ENCODE results near the gene SLC43A3.

Gene SLC43A3

DNA sequence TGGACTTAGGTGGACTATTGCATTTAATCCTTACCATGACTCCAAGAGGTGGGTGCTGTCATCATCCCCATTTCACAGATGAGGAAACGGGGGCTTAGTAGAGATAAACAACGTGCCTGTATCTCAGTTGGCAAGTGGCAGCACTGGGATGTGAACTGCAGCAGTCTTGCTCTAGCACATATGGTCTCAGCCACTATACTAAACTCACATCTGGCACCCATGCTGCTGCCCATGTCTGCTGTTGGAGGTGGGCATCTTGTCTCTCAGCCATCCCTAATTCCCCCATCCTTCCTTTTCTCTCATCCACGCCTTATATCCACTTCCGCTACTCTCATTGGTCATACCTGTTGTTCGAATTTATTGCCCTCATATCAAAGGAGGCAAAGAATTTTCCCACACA lies 49.8 kb downstream of the SLC43A3 start:
- CTCF ChIA-PET, result interaction anchor here (1.4 to 1.5 kb wide), 2 partner anchors 16 to 31 kb away, joined by 3 read pairs; no protein-coding TSS in a partner anchor
- POLR2A ChIA-PET, result no interaction called here
- TF ChIP-seq, protein P1, sequence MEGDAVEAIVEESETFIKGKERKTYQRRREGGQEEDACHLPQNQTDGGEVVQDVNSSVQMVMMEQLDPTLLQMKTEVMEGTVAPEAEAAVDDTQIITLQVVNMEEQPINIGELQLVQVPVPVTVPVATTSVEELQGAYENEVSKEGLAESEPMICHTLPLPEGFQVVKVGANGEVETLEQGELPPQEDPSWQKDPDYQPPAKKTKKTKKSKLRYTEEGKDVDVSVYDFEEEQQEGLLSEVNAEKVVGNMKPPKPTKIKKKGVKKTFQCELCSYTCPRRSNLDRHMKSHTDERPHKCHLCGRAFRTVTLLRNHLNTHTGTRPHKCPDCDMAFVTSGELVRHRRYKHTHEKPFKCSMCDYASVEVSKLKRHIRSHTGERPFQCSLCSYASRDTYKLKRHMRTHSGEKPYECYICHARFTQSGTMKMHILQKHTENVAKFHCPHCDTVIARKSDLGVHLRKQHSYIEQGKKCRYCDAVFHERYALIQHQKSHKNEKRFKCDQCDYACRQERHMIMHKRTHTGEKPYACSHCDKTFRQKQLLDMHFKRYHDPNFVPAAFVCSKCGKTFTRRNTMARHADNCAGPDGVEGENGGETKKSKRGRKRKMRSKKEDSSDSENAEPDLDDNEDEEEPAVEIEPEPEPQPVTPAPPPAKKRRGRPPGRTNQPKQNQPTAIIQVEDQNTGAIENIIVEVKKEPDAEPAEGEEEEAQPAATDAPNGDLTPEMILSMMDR (IDR thresholded peaks at IDR 0.05; ENCODE audit: control extremely low read depth, extremely low read depth, low read depth, missing control alignments), result no peak
- DNase-seq (ENCODE audit: extremely low spot score), result no peak

- ChIA-PET POLR2A (no interaction called here), CTCF (interaction anchor here (1.5 kb wide), 1 partner anchor 30 kb away, joined by 3 read pairs; no protein-coding TSS in a partner anchor)
- DNase-seq (ENCODE audit: extremely low spot score), result no peak
- TF ChIP-seq, protein P1 (IDR thresholded peaks at IDR 0.05; ENCODE audit: control extremely low read depth, extremely low read depth, low read depth, missing control alignments), result no peak
Observed at GRCh38 chr11:57376095-57377090, 50.5 kb downstream of the SLC43A3 start.

DNA sequence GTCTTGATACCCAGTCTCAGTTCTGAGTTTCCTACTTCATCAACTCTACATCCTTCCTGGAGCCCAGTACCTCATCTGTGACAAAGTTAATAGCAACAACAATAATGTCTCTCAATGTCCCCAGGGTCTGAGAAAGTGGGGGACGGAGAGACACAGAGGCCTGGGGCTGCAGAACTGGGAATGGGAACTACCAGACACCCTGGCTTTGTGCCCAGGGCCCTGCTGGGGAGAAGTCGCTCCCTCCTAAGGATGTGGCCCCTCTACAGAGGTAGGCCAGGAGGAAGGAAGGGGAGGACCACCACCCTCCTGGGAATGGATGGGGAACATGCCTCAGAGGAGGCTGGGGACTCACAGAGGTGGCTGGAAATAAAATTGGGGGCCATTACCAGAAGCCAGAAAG lies 51.4 kb downstream of the SLC43A3 start:
- no peak for DNase-seq (ENCODE audit: extremely low spot score)
- POLR2A ChIA-PET, result no interaction called here

DNA sequence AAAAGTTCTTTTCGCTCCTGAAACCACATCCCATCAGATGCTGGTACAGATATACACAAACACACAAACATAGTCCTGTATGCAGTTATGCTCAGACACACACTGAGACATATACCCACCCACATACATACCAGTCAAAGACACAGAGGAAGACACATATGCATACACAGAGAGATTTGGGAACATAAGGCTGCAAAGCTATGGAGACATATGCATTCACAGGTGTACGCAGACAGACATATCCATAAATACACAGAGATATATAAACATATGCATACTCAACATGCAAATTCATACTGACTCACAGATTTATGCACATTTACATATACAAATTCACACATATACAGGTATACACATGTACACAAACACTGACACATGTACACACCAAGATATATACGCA lies 52.0 kb downstream of the SLC43A3 start:
- DNase-seq (ENCODE audit: extremely low spot score), result no peak
- CTCF ChIA-PET, result interaction anchor here (1.0 kb wide), 1 partner anchor 269 kb away, joined by 3 read pairs; no protein-coding TSS in a partner anchor
- TF ChIP-seq, protein P1 (IDR thresholded peaks at IDR 0.05; ENCODE audit: control extremely low read depth, extremely low read depth, low read depth, missing control alignments), result no peak

More for the DNA sequence above, 51.4 kb downstream of the SLC43A3 start:
- TF ChIP-seq, protein P1 (IDR thresholded peaks at IDR 0.05; ENCODE audit: control extremely low read depth, extremely low read depth, low read depth, missing control alignments), result no peak
- CTCF ChIA-PET, result interaction anchor here (1.0 kb wide), 1 partner anchor 269 kb away, joined by 3 read pairs; no protein-coding TSS in a partner anchor

GRCh38 chr11:57373146-57373545 lies 53.8 kb downstream of the SLC43A3 start:
- no peak for DNase-seq (ENCODE audit: extremely low spot score)
- TF ChIP-seq, protein P1 (IDR thresholded peaks at IDR 0.05; ENCODE audit: control extremely low read depth, extremely low read depth, low read depth, missing control alignments), result no peak
- POLR2A ChIA-PET, result no interaction called here
- CTCF ChIA-PET, result interaction anchor here (1.1 to 2.6 kb wide), 5 partner anchors 13 to 85 kb away, joined by 3 to 10 read pairs (median 5); no protein-coding TSS in a partner anchor

More for the DNA sequence above, 52.0 kb downstream of the SLC43A3 start:
- POLR2A ChIA-PET, result no interaction called here

DNA sequence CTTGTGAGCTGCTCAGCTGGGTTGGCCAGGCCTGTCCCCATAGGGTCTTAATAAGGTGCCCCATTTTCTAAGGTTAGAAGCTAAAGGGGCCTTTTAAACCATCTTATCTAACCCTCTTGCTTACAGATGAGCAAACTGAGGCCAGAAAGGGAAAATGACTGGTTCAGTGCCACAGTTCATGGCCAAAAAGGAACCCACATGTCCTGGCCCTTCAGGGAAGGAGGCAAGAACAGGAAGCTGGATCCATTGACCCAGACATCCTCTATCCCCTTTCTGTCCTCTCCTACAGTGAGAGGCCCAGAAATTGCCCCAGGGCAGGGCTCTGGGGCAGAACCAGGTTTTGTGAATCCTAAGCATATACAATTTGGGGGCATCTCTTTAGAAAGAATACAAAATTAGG lies 56.0 kb downstream of the SLC43A3 start:
- DNase-seq (ENCODE audit: extremely low spot score), result no peak
- TF ChIP-seq, protein P1 (IDR thresholded peaks at IDR 0.05; ENCODE audit: control extremely low read depth, extremely low read depth, low read depth, missing control alignments), result no peak
- CTCF ChIA-PET, result interaction anchor here (1.0 to 1.4 kb wide), 6 partner anchors 9 to 90 kb away, joined by 3 to 4 read pairs (median 4); no protein-coding TSS in a partner anchor
- POLR2A ChIA-PET, result no interaction called here

Measured in GM10248 (cell line).